Activated T-cell treated with anti-CD3 and anti-CD28 coated beads, Interleukin-2, amount 50 U/mL, for 24 hours (primary cell): ENCODE measurements around the gene IGF2BP1.
"Not testable (repeated sequence)": the region's sequence is repeated elsewhere in the genome, so short reads cannot be mapped to it uniquely, and the experiment has no call there.

Experiments
- DNase-seq: peaks from one replicate; pipeline ENCODE4 v3.0.0-alpha.2; 2020
- H3K27ac Mint-ChIP-seq: 2 replicates; pipeline ENCODE4 v1.8.0; 2020; ENCODE audit warnings: mild to moderate bottlenecking, mixed read lengths
- H3K27me3 Mint-ChIP-seq: 2 replicates; pipeline ENCODE4 v1.8.0; 2020; ENCODE audit warnings: mixed read lengths
- H3K36me3 Mint-ChIP-seq: 2 replicates; pipeline ENCODE4 v1.8.0; 2020; ENCODE audit warnings: low read depth, mixed read lengths
- H3K4me1 Mint-ChIP-seq: 2 replicates; pipeline ENCODE4 v1.8.0; 2020; ENCODE audit warnings: low read depth, mixed read lengths
- H3K4me3 Mint-ChIP-seq: 2 replicates; pipeline ENCODE4 v1.8.0; 2020; ENCODE audit warnings: mild to moderate bottlenecking, moderate library complexity, mixed read lengths
- H3K9me3 Mint-ChIP-seq: 2 replicates; pipeline ENCODE4 v1.8.0; 2020; ENCODE audit warnings: mixed read lengths

Gene IGF2BP1

DNA sequence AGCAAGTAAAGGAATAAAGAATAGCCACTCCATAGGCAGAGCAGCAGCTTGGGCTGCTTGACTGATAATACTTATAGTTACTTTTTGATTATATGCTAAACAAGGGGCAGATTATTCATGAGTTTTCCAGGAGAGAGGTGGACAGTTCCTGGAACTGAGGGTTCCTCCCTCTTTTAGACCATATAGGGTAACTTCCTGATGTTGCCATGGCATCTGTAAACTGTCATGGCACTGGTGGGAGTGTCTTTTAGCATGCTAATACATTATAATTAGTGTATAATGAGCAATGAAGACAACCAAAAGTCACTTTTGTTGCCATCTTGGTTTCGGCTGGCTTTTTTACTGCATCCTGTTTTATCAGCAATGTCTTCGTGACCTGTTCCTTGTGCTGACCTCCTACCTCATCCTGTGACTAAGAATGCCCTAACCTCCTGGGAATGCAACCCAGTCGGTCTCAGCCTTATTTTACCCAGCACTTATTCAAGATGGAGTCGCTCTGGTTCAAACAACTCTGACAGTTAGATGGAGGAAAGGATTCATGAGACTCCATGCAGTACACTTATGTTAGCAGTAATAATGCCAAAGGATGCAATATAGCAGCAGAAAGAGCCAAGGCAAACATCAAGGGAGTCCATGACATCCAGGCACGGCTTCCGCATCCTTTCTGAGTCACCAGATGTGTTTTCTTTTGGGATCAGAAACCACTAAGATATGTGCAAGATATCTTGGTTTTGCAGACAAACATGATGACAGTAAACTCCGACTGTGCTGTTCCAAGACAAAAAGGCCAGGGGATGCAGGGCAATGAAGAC is 79.6 kb downstream of the IGF2BP1 start:
- H3K27ac Mint-ChIP-seq, result no peak overlapping the region
- peaks cover 45% of the 10 kb centered on the region for H3K27me3 Mint-ChIP-seq
- no peak overlapping the region for H3K4me3 Mint-ChIP-seq
- H3K4me1 Mint-ChIP-seq, result no peaks in the 10 kb centered on the region
- no peaks in the 10 kb centered on the region for H3K9me3 Mint-ChIP-seq
- DNase-seq, result no peak
- H3K36me3 Mint-ChIP-seq, result no peaks in the 10 kb centered on the region

GRCh38 chr17:49078248-49078647 is 81.1 kb downstream of the IGF2BP1 start:
- no peaks in the 10 kb centered on the region for H3K36me3 Mint-ChIP-seq
- no peak overlapping the region for H3K27ac Mint-ChIP-seq
- H3K4me3 Mint-ChIP-seq, result no peak overlapping the region
- no peaks in the 10 kb centered on the region for H3K4me1 Mint-ChIP-seq
- no peaks in the 10 kb centered on the region for H3K9me3 Mint-ChIP-seq
- no peak for DNase-seq
- H3K27me3 Mint-ChIP-seq, result peaks cover 50% of the 10 kb centered on the region

GRCh38 chr17:49079840-49080663 is 82.9 kb downstream of the IGF2BP1 start:
- no peak for DNase-seq
- no peaks in the 10 kb centered on the region for H3K4me1 Mint-ChIP-seq
- H3K9me3 Mint-ChIP-seq, result no peaks in the 10 kb centered on the region
- no peak overlapping the region for H3K4me3 Mint-ChIP-seq
- no peaks in the 10 kb centered on the region for H3K36me3 Mint-ChIP-seq
- H3K27ac Mint-ChIP-seq, result no peak overlapping the region
- H3K27me3 Mint-ChIP-seq, result peaks cover 50% of the 10 kb centered on the region

DNA sequence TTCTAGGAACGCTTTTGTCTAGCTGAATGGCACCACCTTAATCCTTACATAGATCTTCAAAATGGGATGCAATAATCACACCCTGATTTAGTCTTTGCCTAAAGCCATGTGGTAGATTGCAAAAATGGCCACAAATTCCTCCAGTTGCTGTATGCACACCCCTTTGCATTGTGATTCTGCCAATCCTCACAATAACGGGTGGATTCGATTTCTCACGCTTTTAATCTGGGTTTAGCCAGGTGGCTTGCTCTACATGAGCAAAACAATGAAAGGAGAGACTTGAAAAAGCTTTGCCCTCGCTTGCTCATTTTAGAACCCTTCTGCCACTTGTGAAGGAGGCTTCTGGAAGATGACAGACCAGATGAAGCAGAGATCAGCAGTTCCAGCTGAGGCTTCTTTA is 85.0 kb downstream of the IGF2BP1 start:
- Mint-ChIP-seq H3K4me1 (no peaks in the 10 kb centered on the region), H3K27me3 (peaks cover 45% of the 10 kb centered on the region), H3K27ac (no peak overlapping the region), H3K4me3 (no peak overlapping the region), H3K36me3 (no peaks in the 10 kb centered on the region), H3K9me3 (no peaks in the 10 kb centered on the region)
- no peak for DNase-seq

- H3K4me1 Mint-ChIP-seq, H3K9me3 Mint-ChIP-seq, H3K36me3 Mint-ChIP-seq, H3K27ac Mint-ChIP-seq, H3K4me3 Mint-ChIP-seq, DNase-seq: not testable (repeated sequence)
- H3K27me3 Mint-ChIP-seq, result peaks cover 29% of the 10 kb centered on the region
Measured at GRCh38 chr17:49085046-49085445, 87.9 kb downstream of the IGF2BP1 start.

DNA sequence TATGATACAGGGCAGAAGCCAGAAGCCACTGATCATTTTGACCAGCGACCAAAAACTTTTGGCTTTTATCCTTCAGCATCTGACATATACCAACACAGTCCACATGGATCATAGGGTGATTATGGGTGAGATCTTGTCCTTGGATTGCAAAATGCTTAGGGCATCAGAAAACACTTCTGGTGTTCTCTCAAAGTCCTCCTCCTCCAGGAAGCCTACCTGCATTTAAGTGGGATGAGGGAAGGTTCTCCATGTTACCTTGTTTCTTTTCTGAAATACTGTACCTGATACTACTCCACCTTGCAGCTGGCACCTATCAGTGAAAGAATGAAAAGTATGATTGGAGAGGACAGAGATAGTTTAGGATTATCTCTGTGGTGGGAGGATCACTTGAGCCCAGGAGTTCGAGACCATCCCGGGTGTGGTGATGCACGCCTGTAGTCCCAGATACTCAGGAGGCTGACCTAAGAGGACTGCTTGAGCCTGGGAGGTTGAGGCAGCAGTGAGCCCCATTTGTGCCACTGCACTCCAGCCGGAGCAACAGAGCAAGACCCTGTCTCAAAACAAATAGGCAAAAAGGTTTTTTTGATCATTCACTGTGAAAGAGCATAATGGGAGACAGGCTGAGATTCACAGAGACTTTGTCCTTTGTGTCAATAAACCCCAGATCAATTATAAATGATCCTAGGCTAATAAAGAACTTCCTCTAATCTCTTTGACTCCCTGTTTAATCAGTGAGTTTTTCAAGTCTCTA is 88.6 kb downstream of the IGF2BP1 start:
- H3K27ac Mint-ChIP-seq, result no peak overlapping the region
- no peaks in the 10 kb centered on the region for H3K36me3 Mint-ChIP-seq
- no peaks in the 10 kb centered on the region for H3K4me1 Mint-ChIP-seq
- no peak for DNase-seq
- no peaks in the 10 kb centered on the region for H3K9me3 Mint-ChIP-seq
- H3K27me3 Mint-ChIP-seq, result peaks cover 28% of the 10 kb centered on the region
- no peak overlapping the region for H3K4me3 Mint-ChIP-seq

DNA sequence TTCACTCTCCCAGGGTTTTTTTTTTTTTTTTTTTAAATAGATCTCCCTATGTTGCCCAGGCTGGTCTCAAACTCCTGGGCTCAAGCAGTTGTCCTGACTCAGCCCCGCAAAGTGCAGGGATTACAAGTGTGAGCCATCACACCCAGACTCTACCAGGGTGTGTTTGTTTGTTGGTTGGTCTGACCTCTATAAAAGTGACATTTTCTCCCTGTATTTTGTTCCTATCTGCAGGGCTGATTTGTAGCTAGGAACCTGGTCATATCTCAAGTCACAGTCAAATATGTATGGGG is 89.1 kb downstream of the IGF2BP1 start:
- Mint-ChIP-seq H3K4me3 (no peak overlapping the region), H3K9me3 (no peaks in the 10 kb centered on the region), H3K27me3 (peaks cover 25% of the 10 kb centered on the region), H3K27ac (no peak overlapping the region), H3K4me1 (no peaks in the 10 kb centered on the region), H3K36me3 (no peaks in the 10 kb centered on the region)
- DNase-seq, result no peak

GRCh38 chr17:49086649-49087048 is 89.5 kb downstream of the IGF2BP1 start:
- Mint-ChIP-seq H3K27ac (no peak overlapping the region), H3K4me3 (no peak overlapping the region), H3K9me3 (no peaks in the 10 kb centered on the region), H3K36me3 (no peaks in the 10 kb centered on the region), H3K4me1 (no peaks in the 10 kb centered on the region), H3K27me3 (peaks cover 23% of the 10 kb centered on the region)
- DNase-seq, result no peak

GRCh38 chr17:49089094-49089493 is 91.9 kb downstream of the IGF2BP1 start:
- Mint-ChIP-seq H3K4me1 (no peaks in the 10 kb centered on the region), H3K4me3 (no peak overlapping the region), H3K36me3 (no peaks in the 10 kb centered on the region), H3K27me3 (peaks cover 18% of the 10 kb centered on the region), H3K9me3 (no peaks in the 10 kb centered on the region), H3K27ac (no peak overlapping the region)
- no peak for DNase-seq

GRCh38 chr17:49090878-49091594 is 93.9 kb downstream of the IGF2BP1 start:
- Mint-ChIP-seq H3K27me3 (peaks cover 15% of the 10 kb centered on the region), H3K4me3 (no peak overlapping the region), H3K9me3 (no peaks in the 10 kb centered on the region)

DNA sequence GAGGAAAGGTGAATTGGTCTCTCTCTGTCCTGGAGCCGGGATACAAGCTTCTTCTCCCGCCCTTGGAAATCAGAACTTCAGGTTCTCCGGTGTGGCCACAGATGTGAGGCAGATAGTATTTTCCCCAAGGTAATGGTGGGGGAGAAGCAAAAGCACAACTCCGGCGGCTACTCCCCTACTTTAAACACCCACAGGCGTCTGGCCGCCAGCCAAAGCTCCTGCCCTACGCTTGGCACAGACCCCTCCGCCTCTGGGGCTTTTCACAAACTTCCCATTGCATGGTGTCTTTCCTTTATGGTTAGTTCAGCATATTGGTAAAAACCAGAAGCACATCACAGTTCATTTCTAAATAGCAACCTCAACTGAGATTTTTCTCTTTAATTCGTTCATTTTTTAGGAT is 95.9 kb downstream of the IGF2BP1 start:
- Mint-ChIP-seq H3K4me1 (no peaks in the 10 kb centered on the region), H3K27ac (no peak overlapping the region), H3K9me3 (no peaks in the 10 kb centered on the region), H3K4me3 (no peak overlapping the region), H3K27me3 (peaks cover 4% of the 10 kb centered on the region), H3K36me3 (no peaks in the 10 kb centered on the region)
- no peak for DNase-seq

More at GRCh38 chr17:49090878-49091594, 93.9 kb downstream of the IGF2BP1 start:
- no peaks in the 10 kb centered on the region for H3K4me1 Mint-ChIP-seq
- no peak overlapping the region for H3K27ac Mint-ChIP-seq
- no peak for DNase-seq
- H3K36me3 Mint-ChIP-seq, result no peaks in the 10 kb centered on the region

DNA sequence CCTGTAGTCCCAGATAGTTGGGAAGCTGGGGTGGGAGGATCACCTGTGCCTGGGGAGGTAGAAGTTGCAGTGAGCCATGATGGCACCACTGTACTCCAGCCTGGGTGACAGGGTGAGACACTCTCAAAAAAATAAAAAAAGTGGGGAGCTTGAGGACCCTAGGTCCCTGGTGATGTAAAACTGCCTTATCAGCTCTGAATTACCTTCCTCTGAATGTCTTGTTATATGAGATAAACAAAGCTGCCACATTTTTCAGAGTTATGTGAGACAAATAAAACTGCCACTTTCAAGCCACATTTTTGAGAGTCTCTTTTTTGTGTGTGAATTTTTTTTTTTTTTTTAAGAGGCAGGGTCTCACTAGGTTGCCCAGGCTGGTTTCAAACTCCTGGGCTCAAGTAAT is 103.4 kb downstream of the IGF2BP1 start:
- no peaks in the 10 kb centered on the region for H3K9me3 Mint-ChIP-seq
- no peak for DNase-seq
- H3K27me3 Mint-ChIP-seq, result peaks cover 3% of the 10 kb centered on the region
- no peaks in the 10 kb centered on the region for H3K36me3 Mint-ChIP-seq
- H3K27ac Mint-ChIP-seq, result no peak overlapping the region
- no peak overlapping the region for H3K4me3 Mint-ChIP-seq
- peaks cover 3% of the 10 kb centered on the region for H3K4me1 Mint-ChIP-seq

GRCh38 chr17:49101054-49101534 is 103.9 kb downstream of the IGF2BP1 start:
- Mint-ChIP-seq H3K27me3 (peaks cover 3% of the 10 kb centered on the region), H3K9me3 (no peaks in the 10 kb centered on the region), H3K27ac (no peak overlapping the region), H3K4me1 (peaks cover 3% of the 10 kb centered on the region), H3K4me3 (no peak overlapping the region), H3K36me3 (no peaks in the 10 kb centered on the region)
- DNase-seq, result no peak

DNA sequence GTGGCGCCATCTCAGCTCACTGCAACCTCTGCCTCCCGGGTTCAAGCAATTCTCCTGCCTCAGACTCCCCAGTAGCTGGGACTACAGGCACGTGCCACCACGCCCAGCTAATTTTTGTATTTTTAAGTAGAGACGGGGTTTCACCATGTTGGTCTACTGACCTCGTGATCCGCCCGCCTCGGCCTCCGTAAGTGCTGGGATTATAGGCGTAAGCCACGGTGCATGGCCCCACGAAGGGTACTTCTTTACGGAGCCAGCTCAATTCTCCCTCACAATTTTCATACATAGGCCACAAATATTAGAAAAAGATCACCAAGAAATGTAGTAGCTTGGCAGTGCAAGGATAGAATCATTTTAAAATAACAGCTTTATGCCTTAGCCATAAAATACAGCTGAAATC is 106.2 kb downstream of the IGF2BP1 start:
- DNase-seq, H3K36me3 Mint-ChIP-seq, H3K27me3 Mint-ChIP-seq, H3K4me1 Mint-ChIP-seq, H3K27ac Mint-ChIP-seq, H3K9me3 Mint-ChIP-seq, H3K4me3 Mint-ChIP-seq: not testable (repeated sequence)
